RPMI8226 (cell line): ENCODE data around the gene FGR.

Source experiments
- DNase-seq: peaks from one replicate; pipeline ENCODE4 v3.0.0-alpha.2; 2015

FGR gene

DNA sequence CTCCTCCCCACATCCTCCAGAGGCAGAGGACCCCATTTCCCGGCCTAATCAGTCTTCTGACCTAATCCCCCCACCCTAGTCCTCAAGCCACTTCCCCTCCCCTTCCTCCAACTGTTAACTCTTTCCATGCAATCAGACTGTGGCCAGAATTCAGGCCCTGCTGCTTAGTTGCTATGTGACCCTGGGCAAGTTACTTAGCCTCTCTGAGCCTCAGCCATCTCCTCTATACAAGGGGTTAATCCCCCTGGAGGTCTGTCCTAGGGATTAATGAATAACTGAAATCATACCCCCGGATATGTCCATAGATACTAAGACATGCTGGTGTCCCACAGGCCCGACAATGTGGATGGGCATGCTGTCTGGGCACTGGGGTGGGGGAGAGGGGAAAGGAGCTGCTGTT is 49.3 kb downstream of the FGR start:
- DNase-seq: no peak

DNA sequence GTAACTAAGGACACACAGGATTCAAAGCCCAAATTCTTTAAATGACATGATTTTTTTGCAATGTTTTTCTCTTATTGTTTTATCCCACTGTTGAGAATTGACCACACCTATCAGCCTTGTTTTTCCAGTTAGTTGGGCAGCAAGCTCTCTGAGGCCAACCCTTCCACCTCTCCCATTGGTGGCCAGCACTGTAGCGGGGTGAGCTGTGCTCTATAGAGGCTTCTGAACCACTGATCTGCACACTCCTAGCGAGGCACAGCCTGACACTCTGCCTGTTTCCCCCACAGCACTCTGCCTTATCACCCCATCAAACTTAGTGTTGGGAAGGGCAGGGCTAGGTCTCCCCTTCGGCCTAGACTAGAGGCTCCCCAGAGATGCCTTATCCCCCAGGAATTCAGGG is 50.5 kb downstream of the FGR start:
- DNase-seq: no peak

DNA sequence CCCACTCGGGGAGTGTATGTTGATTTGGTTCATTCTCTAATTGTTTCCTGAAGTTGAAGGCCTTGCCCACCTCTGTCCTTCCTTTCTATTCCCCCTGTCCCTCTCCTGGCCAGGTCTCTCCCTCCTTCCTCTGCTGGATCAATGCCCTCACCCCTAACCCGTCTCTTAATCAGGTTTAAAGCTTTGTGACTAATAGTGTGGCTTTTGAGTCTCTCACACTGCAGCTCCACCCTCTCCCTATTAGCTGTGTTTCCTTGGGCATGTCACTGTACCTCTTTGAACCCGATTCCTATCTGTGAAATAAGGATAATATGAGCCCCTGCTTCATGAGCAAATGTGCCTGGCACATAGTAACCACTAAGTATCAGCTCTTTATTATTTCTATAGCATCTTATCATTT is 51.5 kb downstream of the FGR start:
- no peak for DNase-seq

- no peak for DNase-seq
Measured at GRCh38 chr1:27581823-27582243, 53.2 kb downstream of the FGR start.

DNA sequence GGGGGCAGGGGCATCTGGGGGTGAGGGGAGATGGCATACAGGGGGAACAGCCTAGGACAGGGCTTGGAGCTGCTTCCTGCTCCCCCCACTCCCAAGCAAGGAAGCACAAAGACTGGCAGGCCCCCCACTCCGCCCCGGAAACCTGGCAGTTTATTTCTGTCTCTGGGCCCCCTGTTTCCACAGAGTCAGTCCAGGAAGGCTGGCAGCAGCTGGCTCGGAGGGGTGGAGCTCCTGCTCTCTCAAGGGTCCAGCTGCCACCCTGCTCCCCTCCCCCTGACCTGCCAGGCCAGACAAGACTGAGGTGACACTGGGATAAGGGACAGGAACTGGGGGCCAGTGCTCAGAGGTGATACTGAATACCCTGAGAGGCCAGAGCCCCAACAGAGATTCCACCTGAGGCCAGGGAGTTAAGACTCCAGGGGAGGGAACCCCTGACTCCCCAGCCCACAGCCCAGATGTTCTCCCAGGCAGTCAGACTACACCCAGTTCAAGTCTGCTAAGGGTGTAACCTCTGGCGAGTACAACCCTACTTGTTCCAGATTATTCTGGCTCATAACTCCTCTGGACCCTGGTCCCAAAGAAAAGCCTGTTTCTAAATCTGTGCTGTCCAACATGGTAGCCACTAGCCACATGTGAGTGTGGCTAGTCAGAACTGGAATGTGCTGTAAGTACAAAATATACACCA is 57.3 kb downstream of the FGR start:
- DNase-seq: no peak

- no peak for DNase-seq
Measured at GRCh38 chr1:27576806-27577227, 58.2 kb downstream of the FGR start.

DNA sequence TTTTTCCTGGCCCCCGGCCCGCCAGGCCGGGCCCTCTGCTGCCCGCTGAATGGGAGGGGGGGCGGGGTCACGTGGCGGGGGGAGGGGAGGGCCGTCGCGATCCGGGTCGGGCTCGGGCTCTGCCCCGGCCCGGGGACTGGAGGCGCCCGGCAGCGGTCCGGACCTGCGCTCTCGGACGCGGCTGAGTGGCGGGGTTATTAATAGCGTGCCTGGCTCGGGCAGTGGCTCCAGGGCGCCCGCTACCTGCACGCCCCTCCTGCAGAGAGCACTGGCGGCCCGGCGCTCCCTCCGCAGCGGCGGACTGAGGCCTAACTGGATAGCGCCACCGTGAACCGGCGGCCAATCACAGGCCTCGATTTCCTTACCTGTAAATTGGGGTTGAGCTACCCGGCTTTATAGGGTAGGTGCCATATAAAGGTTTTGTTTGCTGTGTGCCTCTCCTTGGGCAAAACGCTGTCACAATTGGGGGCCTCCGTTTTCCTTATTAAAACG is 59.1 kb downstream of the FGR start:
- DNase-seq: peak; percentile 66

GRCh38 chr1:27574871-27575831 is 59.8 kb downstream of the FGR start:
- no peak for DNase-seq

- no peak for DNase-seq
Measured at GRCh38 chr1:27574001-27574781, 60.8 kb downstream of the FGR start.

DNA sequence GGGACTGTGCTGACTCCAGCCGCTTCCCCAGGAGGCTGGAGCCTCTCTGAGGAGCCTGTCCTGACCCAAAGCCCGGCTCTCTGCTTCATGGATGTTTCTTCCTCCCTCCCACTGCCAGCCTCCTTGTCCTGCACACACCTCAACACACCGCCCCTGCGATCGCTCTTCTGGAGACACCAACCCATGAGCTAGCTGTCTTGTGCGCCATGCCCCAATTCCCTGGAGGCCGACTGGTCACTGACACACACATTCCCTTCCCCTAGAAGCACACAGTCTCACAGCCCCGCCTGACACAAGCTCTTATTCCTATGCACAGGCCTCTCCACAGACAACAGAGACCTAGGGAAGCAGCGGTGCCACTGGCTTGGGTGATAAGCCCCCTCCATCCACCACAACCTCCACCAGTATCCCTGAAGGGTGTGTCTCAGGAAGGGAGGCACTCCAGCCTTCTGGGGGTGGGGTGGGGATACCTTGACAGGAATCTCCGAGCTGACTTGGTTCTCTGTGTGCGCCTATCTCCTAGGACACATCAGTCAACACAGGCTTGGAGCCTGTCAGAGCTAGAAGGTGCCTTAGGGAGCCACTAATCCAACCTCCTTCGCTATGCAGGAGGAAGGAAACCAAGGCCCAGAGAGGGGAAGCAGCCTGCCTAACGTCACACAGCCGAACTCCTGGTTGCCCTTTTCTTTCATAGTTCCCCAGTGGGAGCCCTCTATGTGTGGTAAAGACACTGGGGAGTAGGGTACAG is 62.1 kb downstream of the FGR start:
- no peak for DNase-seq

DNA sequence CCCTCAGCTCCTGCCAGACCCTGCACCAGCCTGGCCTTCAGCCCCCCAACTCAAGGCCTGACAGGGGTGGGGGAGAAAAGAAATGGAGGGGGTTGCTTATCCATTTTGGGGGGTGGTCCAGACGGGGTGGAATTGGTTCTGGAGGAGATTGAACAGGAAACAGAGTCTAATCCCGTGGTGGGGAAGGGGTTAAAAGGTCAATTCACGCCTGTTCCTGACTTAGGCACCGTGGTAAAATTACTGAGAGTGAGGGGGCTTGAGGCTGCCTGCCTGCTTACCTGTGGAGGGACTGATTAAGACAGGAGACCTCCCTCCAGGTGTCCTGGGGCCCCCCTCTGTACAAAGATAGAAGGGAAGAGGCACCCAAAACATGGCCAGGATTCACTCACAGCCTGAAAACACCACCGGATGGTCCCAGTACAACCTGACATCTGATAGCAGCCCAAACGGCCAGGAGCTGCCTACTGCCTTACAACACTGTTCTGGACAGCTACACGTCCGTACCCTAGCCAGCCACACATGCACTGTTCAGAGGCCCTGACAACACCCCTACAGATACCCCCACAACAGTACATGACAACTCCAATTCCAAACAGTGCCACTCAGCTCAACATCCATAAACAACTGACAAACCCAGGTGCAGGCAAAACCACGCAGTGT is 62.8 kb downstream of the FGR start:
- no peak for DNase-seq

- no peak for DNase-seq
Measured at GRCh38 chr1:27571439-27572018, 63.5 kb downstream of the FGR start.

GRCh38 chr1:27570784-27571183 is 64.2 kb downstream of the FGR start:
- DNase-seq: no peak

DNA sequence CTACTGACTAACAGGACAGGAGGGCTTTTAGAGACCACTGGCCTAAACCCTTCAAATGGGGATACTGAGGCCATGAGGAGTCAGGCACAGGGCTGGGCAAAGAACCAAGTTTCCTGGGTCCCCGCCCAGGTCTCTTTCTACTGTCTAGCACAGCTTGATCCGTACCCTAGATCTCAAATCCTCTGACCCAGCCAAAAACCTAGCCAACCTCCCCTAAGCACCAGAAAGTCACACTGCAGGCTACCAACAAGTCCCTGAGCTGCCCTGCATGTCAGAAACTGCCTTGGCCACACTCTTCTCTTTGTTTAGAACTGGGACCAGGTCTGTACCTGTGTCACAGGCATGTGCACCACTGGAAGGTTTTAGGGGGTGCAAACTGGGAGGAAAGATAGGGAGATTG is 64.6 kb downstream of the FGR start:
- no peak for DNase-seq

DNA sequence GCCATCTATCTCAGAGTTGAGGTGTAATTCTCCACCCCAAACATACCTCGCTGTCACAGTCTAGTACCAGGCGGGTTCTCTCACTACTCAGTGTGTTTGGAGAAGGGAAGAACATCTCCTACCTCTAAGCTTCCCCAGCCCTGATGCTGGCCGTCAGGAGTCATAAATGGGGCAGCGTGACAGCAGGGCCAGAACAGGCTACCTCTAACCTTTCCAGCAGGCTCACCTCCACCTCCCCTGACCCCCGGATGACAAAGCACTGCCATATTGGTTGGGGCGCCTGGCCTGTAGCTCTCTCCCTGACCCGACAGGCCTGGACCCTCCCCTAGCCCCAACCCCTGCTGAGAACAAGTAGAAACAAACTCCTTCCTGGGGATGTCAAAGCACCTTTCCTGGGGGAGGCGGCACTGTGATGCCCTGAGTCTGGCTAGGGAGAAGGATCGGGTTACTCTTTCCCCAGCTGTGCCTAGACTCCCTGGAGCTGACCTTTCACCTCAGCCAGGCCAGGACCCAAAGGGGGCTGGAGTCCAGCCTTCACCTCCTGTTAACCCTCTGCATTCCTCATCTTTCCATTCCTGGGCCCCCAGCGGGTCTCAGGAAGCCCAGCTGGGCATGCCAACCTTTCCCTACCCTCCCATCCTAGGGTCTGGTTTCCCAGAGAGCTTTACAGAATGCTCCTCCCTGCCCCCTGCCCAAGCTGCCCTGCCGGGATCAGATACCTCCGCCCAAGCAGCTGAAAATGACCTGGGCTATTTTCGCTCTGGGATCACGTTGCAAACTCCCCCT is 65.3 kb downstream of the FGR start:
- DNase-seq: no peak

DNA sequence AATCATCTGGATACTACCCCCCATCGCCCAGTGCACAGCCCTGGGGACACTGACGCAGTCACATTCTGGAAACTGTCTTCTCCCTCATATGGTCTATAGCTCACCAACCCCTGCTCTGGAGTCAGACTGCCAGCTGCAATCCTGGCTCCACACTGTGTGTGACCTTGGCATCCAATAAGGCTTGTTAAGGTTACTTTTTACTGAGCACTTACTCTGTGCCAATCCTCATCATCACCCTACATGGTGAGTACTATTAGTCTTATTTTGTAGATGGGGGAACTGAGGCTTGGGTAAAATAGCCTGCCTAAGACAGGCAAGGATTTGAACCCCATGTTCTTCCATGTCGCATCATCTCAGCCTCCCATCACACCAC is 65.9 kb downstream of the FGR start:
- DNase-seq: no peak

DNA sequence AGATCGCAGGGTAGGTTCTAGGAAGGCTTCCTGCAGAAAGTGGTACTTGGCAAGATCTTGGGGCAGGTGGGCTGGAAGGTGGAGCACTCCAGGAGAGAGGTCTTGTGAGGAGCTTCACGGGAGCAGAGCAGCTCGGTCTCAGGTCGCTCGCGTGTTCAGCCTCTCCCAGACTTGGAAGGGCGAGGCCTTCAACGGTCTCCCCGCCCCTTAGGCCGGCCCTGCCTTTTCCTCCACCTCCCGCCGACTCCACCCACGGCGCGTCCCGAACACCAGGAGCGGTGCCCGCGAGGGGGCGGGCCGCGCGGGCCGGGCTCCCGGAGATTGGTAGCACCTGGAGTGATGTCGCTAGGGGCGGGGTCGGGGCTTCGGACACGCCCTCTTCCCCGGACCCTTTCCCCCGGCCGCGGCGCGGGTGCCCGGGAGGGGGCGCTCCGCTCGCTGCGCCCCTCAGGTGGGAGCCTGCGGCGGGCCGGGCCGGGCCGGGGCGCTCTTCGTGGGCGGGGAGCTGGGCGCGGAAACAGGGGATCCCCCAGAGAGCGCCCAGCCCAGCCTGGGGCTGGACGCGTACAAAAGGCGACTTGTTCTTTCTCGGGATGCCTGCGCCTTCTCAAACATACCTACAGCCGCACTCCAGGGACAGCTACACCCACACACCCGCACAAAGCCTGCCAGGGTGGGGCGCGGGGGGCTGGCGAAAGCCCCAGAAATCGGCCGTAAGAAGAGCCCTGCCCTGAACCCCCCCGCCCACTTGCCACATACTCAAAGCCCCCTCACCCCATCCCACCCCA is 66.5 kb downstream of the FGR start:
- peak; percentile 95 for DNase-seq

GRCh38 chr1:27567971-27568299 is 67.0 kb downstream of the FGR start:
- no peak for DNase-seq

DNA sequence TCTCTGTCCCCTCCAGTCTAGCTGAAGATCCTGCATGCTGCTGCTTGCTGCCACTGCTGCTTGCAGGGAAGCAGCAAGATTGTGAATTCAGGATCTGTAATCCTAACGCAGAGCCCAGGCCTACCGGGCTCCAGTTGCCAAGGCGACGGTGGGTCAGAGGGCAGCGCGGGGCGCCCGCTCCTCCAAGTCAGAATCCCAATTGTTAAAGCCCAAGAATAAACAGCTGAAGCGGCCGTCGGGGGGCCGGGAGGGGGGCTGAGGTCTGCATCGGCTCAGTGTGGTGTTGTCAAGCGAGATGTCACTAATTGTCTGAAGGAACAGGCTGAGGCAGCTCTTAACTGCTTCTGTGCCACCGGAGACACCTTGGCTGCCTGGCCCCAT is 67.8 kb downstream of the FGR start:
- no peak for DNase-seq
